ENCODE data around the gene AKAP14.

The AKAP14 gene

DNA sequence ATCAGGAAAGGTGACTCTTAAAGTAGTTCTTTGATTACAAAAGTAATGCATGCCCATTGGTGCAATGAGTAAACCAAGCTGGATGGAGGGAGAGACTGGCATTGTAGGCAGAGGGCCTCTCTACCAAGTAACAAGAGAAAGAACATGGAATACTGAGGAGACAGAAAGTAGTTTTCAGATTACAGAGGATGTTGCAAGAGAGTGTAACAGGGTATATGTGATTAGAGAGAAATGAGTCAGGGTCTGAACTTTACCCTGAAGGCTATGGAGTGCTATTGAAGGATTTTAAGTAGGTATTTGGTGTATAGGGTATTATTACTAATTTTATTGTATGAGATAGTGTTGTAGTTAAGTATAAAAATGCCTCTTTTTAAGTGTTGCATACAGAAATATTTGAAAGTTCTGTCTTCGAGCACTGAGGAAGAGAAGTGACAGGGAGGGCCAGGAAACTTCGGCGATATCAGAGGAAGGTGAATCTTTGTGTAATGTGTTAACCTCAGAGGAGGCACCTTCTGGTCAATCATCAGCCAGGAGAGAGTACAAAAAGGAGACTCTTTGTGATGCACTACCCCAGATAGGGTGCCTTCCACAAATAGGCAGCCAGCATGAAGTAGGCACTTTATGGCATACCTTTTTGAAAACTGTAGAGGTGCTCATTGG is 39.7 kb downstream of the AKAP14 start:
- Histone ChIP-seq H3K9ac (ENCODE audit: low read depth, low read length, poor library complexity) (no peak overlapping the region), H3K18ac (ENCODE audit: low read length) (no peak overlapping the region), H3K27me3 (ENCODE audit: control insufficient read depth in 3 of 3, insufficient read depth in 3 of 3, low read depth in 1 of 3, low read length in 3 of 3) (no peaks in the 10 kb centered on the region), H4K8ac (ENCODE audit: low read depth, low read length) (no peak overlapping the region), H3K4ac (ENCODE audit: low read length) (no peak overlapping the region), H3K14ac (ENCODE audit: low read length) (no peak overlapping the region), H2AFZ (ENCODE audit: low read length) (no peak overlapping the region), H3K9me3 (replicated peaks in 1 of 2; ENCODE audit: control insufficient read depth in 2 of 2, insufficient read depth in 1 of 2, low read depth in 1 of 2, low read length in 2 of 2) (no peaks in the 10 kb centered on the region), H3K4me3 (ENCODE audit: low read length in 2 of 2) (no peak overlapping the region), H4K91ac (ENCODE audit: low read depth, low read length, poor library complexity) (no peak overlapping the region), H2BK120ac (ENCODE audit: low read depth, low read length) (no peak overlapping the region), H2AK5ac (ENCODE audit: low read depth, low read length) (no peak overlapping the region), H2BK12ac (ENCODE audit: low read length) (no peak overlapping the region), H3K4me1 (ENCODE audit: control insufficient read depth in 2 of 2, insufficient read depth in 1 of 2, low read depth in 1 of 2, low read length in 2 of 2) (no peaks in the 10 kb centered on the region), H3K27ac (replicated peaks; ENCODE audit: low read length) (no peak overlapping the region), H2BK15ac (ENCODE audit: low read length) (no peak overlapping the region), H3K79me1 (ENCODE audit: low read depth, low read length) (no peaks in the 10 kb centered on the region), H2BK5ac (ENCODE audit: low read length) (no peak overlapping the region), H3K36me3 (replicated peaks in 1 of 2; ENCODE audit: control insufficient read depth in 2 of 2, insufficient read depth in 2 of 2, low read length in 2 of 2) (peaks cover 4 to 49% of the 10 kb centered on the region in 2 donors), H3K4me2 (ENCODE audit: insufficient read depth, low read length, poor library complexity, severe bottlenecking) (no peak overlapping the region), H3K23ac (ENCODE audit: low read depth, low read length, poor library complexity) (no peak overlapping the region)
- no peak for DNase-seq (ENCODE audit: low spot score)
- no CpG with 5 or more reads among the region's 3 CpGs for WGBS, 2 donors (ENCODE audit: extremely low coverage in 2 of 2, insufficient read length in 2 of 2, insufficient replicate concordance in 1 of 2)

DNA sequence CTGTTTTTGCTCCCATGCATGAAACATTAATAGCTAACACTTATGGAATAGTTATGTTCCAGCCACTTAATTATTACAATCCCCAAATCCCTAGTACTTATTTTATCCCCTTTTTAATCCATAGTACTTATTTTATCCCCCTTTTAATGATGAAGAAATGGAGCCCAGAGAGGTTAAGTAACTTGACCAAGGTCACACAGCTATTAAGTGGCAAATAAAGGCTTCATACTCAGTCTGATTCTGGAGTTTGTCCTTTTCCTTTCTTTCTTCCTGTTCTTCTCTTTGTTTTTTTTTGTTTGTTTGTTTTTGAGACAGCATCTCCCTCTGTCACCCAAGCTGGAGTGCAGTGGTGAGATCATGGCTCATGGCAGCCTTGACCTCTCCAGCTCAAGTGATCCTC is 45.6 kb downstream of the AKAP14 start:
- no peak overlapping the region for H2BK120ac ChIP-seq (ENCODE audit: low read depth, low read length)
- H3K27ac ChIP-seq (replicated peaks; ENCODE audit: low read length), result no peak overlapping the region
- H2BK15ac ChIP-seq (ENCODE audit: low read length), result no peak overlapping the region
- no peak overlapping the region for H3K18ac ChIP-seq (ENCODE audit: low read length)
- DNase-seq (ENCODE audit: low spot score), result no peak
- H3K4me2 ChIP-seq (ENCODE audit: insufficient read depth, low read length, poor library complexity, severe bottlenecking), result no peak overlapping the region
- no peak overlapping the region for H2BK12ac ChIP-seq (ENCODE audit: low read length)
- no peaks in the 10 kb centered on the region for H3K4me1 ChIP-seq (ENCODE audit: control insufficient read depth in 2 of 2, insufficient read depth in 1 of 2, low read depth in 1 of 2, low read length in 2 of 2)
- no peak overlapping the region for H2AK5ac ChIP-seq (ENCODE audit: low read depth, low read length)
- H3K4me3 ChIP-seq (ENCODE audit: low read length in 2 of 2), result no peak overlapping the region
- H3K4ac ChIP-seq (ENCODE audit: low read length), result no peak overlapping the region
- H3K36me3 ChIP-seq (replicated peaks in 1 of 2; ENCODE audit: control insufficient read depth in 2 of 2, insufficient read depth in 2 of 2, low read length in 2 of 2), result peaks cover 0 to 9% of the 10 kb centered on the region in 2 donors
- no peak overlapping the region for H3K23ac ChIP-seq (ENCODE audit: low read depth, low read length, poor library complexity)
- H4K91ac ChIP-seq (ENCODE audit: low read depth, low read length, poor library complexity), result no peak overlapping the region
- no peak overlapping the region for H3K14ac ChIP-seq (ENCODE audit: low read length)
- no peak overlapping the region for H3K9ac ChIP-seq (ENCODE audit: low read depth, low read length, poor library complexity)
- no peak overlapping the region for H2BK5ac ChIP-seq (ENCODE audit: low read length)
- no peaks in the 10 kb centered on the region for H3K79me1 ChIP-seq (ENCODE audit: low read depth, low read length)
- no peaks in the 10 kb centered on the region for H3K27me3 ChIP-seq (ENCODE audit: control insufficient read depth in 3 of 3, insufficient read depth in 3 of 3, low read depth in 1 of 3, low read length in 3 of 3)
- no peak overlapping the region for H2AFZ ChIP-seq (ENCODE audit: low read length)
- no peaks in the 10 kb centered on the region for H3K9me3 ChIP-seq (replicated peaks in 1 of 2; ENCODE audit: control insufficient read depth in 2 of 2, insufficient read depth in 1 of 2, low read depth in 1 of 2, low read length in 2 of 2)
- H4K8ac ChIP-seq (ENCODE audit: low read depth, low read length), result no peak overlapping the region

DNA sequence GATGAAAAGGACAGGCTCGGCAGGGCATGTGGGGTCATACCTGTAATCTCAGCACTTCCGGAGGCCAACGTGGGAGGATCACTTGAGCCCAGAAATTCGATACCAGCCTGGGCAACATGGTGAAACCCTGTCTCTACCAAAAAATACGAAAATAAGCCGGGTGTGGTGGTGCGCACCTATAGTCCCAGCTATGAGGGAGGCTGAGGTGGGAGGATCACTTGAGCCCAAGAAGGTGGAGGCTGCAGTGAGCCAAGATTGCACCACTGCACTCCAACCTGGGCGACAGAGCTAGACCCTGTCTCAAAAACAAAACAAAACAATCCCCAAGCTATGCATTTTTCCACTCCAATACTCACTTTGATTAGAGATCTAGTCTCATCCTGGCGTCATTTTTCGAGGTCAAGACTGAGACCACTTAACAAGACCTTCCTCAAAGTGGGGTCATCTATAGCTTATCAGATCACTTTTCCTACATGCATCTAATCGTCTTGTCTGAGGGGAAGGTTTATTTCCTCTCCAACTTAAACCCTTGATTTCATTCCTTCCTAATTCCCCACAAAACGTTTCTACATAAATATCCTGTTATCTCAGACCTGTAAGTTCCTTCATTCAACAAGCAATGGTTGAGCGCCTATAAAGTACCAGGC is 46.6 kb downstream of the AKAP14 start:
- Histone ChIP-seq H3K23ac (ENCODE audit: low read depth, low read length, poor library complexity) (no peak overlapping the region), H3K4me3 (ENCODE audit: low read length in 2 of 2) (peak overlapping the region; percentile 90 to 93), H3K36me3 (replicated peaks in 1 of 2; ENCODE audit: control insufficient read depth in 2 of 2, insufficient read depth in 2 of 2, low read length in 2 of 2) (peaks cover 0 to 2% of the 10 kb centered on the region in 2 donors)

DNA sequence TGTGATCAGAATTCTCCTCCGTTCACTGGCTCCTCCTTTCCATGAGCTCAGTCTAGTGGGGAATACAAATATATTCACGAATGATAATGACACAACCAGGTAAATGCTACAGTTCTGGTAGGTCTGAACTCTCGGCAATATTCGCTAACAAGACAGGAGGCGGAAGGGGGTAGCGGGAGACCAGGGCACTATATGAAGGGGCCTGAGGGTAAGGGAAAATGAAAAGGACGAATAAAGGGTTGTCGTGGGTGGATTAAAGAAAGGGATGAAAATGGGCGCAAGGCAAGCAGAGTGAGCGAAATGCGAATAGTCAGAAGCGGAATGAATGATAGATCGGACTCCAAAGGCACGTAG is 47.1 kb downstream of the AKAP14 start:
- H3K27me3 ChIP-seq (ENCODE audit: control insufficient read depth in 3 of 3, insufficient read depth in 3 of 3, low read depth in 1 of 3, low read length in 3 of 3), result peaks cover 0 to 2% (median 0%) of the 10 kb centered on the region in 3 experiments
- H3K9me3 ChIP-seq (replicated peaks in 1 of 2; ENCODE audit: control insufficient read depth in 2 of 2, insufficient read depth in 1 of 2, low read depth in 1 of 2, low read length in 2 of 2), result no peaks in the 10 kb centered on the region
- H3K4ac ChIP-seq (ENCODE audit: low read length), result no peak overlapping the region
- no peak for DNase-seq (ENCODE audit: low spot score)
- no peak overlapping the region for H3K18ac ChIP-seq (ENCODE audit: low read length)
- no peak overlapping the region for H2BK120ac ChIP-seq (ENCODE audit: low read depth, low read length)
- peak overlapping the region; percentile 90 for H3K9ac ChIP-seq (ENCODE audit: low read depth, low read length, poor library complexity)
- H3K79me1 ChIP-seq (ENCODE audit: low read depth, low read length), result no peaks in the 10 kb centered on the region
- H4K91ac ChIP-seq (ENCODE audit: low read depth, low read length, poor library complexity), result no peak overlapping the region
- H2AFZ ChIP-seq (ENCODE audit: low read length), result peak overlapping the region; percentile 92
- peaks cover 0 to 2% of the 10 kb centered on the region in 2 donors for H3K36me3 ChIP-seq (replicated peaks in 1 of 2; ENCODE audit: control insufficient read depth in 2 of 2, insufficient read depth in 2 of 2, low read length in 2 of 2)
- no CpG with 5 or more reads among the region's 14 CpGs for WGBS, 2 donors (ENCODE audit: extremely low coverage in 2 of 2, insufficient read length in 2 of 2, insufficient replicate concordance in 1 of 2)
- H3K4me2 ChIP-seq (ENCODE audit: insufficient read depth, low read length, poor library complexity, severe bottlenecking), result peak overlapping the region; percentile 64
- H3K14ac ChIP-seq (ENCODE audit: low read length), result no peak overlapping the region
- no peak overlapping the region for H2BK15ac ChIP-seq (ENCODE audit: low read length)
- no peak overlapping the region for H2AK5ac ChIP-seq (ENCODE audit: low read depth, low read length)
- H3K23ac ChIP-seq (ENCODE audit: low read depth, low read length, poor library complexity), result no peak overlapping the region
- no peak overlapping the region for H2BK12ac ChIP-seq (ENCODE audit: low read length)
- H3K4me1 ChIP-seq (ENCODE audit: control insufficient read depth in 2 of 2, insufficient read depth in 1 of 2, low read depth in 1 of 2, low read length in 2 of 2), result no peaks in the 10 kb centered on the region
- H3K27ac ChIP-seq (replicated peaks; ENCODE audit: low read length), result peak overlapping the region; percentile 71
- H3K4me3 ChIP-seq (ENCODE audit: low read length in 2 of 2), result peak overlapping the region; percentile 90 to 93
- no peak overlapping the region for H4K8ac ChIP-seq (ENCODE audit: low read depth, low read length)
- H2BK5ac ChIP-seq (ENCODE audit: low read length), result no peak overlapping the region

More for the DNA sequence above, 46.6 kb downstream of the AKAP14 start:
- no peak overlapping the region for H2BK15ac ChIP-seq (ENCODE audit: low read length)
- no peak overlapping the region for H2AK5ac ChIP-seq (ENCODE audit: low read depth, low read length)
- no peak overlapping the region for H4K8ac ChIP-seq (ENCODE audit: low read depth, low read length)
- H2AFZ ChIP-seq (ENCODE audit: low read length), result peak overlapping the region; percentile 92
- H3K4ac ChIP-seq (ENCODE audit: low read length), result no peak overlapping the region
- no peak for DNase-seq (ENCODE audit: low spot score)
- no CpG with 5 or more reads among the region's 13 CpGs for WGBS, 2 donors (ENCODE audit: extremely low coverage in 2 of 2, insufficient read length in 2 of 2, insufficient replicate concordance in 1 of 2)
- H3K27ac ChIP-seq (replicated peaks; ENCODE audit: low read length), result no peak overlapping the region
- H3K9ac ChIP-seq (ENCODE audit: low read depth, low read length, poor library complexity), result no peak overlapping the region
- no peak overlapping the region for H2BK5ac ChIP-seq (ENCODE audit: low read length)
- H3K27me3 ChIP-seq (ENCODE audit: control insufficient read depth in 3 of 3, insufficient read depth in 3 of 3, low read depth in 1 of 3, low read length in 3 of 3), result no peaks in the 10 kb centered on the region
- no peaks in the 10 kb centered on the region for H3K79me1 ChIP-seq (ENCODE audit: low read depth, low read length)
- peak overlapping the region; percentile 64 for H3K4me2 ChIP-seq (ENCODE audit: insufficient read depth, low read length, poor library complexity, severe bottlenecking)
- H3K14ac ChIP-seq (ENCODE audit: low read length), result no peak overlapping the region
- H3K4me1 ChIP-seq (ENCODE audit: control insufficient read depth in 2 of 2, insufficient read depth in 1 of 2, low read depth in 1 of 2, low read length in 2 of 2), result no peaks in the 10 kb centered on the region
- H3K9me3 ChIP-seq (replicated peaks in 1 of 2; ENCODE audit: control insufficient read depth in 2 of 2, insufficient read depth in 1 of 2, low read depth in 1 of 2, low read length in 2 of 2), result no peaks in the 10 kb centered on the region
- no peak overlapping the region for H3K18ac ChIP-seq (ENCODE audit: low read length)
- no peak overlapping the region for H2BK120ac ChIP-seq (ENCODE audit: low read depth, low read length)
- no peak overlapping the region for H2BK12ac ChIP-seq (ENCODE audit: low read length)
- no peak overlapping the region for H4K91ac ChIP-seq (ENCODE audit: low read depth, low read length, poor library complexity)

All from neuronal stem cell (in vitro differentiated cells).